ENCODE data around the gene MROH2B.

Gene MROH2B

GRCh38 chr5:40962207-40962955, 108.8 kb downstream of the MROH2B start:
- DNase-seq, result no peak

GRCh38 chr5:40960037-40960436, 111.1 kb downstream of the MROH2B start:
- DNase-seq, result no peak

- no peak for DNase-seq
Measured at GRCh38 chr5:40958811-40959210, 112.3 kb downstream of the MROH2B start.

- DNase-seq, result no peak
Measured at GRCh38 chr5:40957048-40957447, 114.1 kb downstream of the MROH2B start.

GRCh38 chr5:40955313-40955712, 115.8 kb downstream of the MROH2B start:
- DNase-seq, result no peak
